Measurements from ENCODE around the gene ACAA1. TPM values are rescaled to one million over a fixed set of nuclear protein-coding genes. Genes with fewer than 3 reads are reported as not detected.

The ACAA1 gene
- polyA plus RNA-seq, 1 of the 3 experiments (the other 2 are of a cell fraction), result 86.4 TPM

DNA sequence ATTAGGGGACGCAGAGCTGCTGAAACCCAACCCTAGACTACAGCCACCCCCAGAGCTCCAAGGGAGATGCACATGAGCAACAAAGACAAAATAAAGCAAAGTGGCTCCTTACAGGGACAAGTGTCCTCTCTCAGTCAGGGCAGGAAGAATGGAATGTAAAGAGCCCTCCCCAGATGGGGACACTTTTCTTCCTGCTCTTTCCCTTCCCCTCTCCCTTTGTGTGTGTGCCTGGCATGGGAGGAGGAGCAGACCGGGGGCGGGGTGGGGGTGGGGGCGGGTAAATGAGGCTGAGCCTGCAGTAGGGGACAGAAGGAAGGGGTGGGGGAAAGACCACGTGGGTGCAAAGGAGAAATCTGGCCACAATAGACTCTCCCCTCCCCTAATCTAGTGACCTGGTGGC, 37.4 kb downstream of the ACAA1 start:
- no peak overlapping the region for H3K9ac ChIP-seq
- no peaks in the 10 kb centered on the region for H3K9me2 ChIP-seq
- peaks cover under 1% of the 10 kb centered on the region; the same call in 1 of the 2 replicates for H3K9me3 ChIP-seq
- H3K4me3 ChIP-seq (ENCODE audit: low read depth in 2 of 2, low read length in 1 of 2), result no peak overlapping the region
- DNase-seq, result no peak
- H3K27me3 ChIP-seq (ENCODE audit: insufficient read depth), result peaks cover 5% of the 10 kb centered on the region; the same call in 1 of the 2 replicates
- WGBS (ENCODE audit: low lambda C conversion rate), result 23% methylated on average over 5 of the region's 5 CpGs
- ChIA-PET POLR2A (no interaction called here), CTCF (no interaction called here)
- no peaks in the 10 kb centered on the region for H3K79me2 ChIP-seq (ENCODE audit: insufficient read depth)
- H2AFZ ChIP-seq (ENCODE audit: low read depth), result no peak overlapping the region
- no peak for TF ChIP-seq TAF1 (IDR thresholded peaks at IDR 0.05; ENCODE audit: borderline replicate concordance, low read depth, low read length)
- TF ChIP-seq, protein P1, sequence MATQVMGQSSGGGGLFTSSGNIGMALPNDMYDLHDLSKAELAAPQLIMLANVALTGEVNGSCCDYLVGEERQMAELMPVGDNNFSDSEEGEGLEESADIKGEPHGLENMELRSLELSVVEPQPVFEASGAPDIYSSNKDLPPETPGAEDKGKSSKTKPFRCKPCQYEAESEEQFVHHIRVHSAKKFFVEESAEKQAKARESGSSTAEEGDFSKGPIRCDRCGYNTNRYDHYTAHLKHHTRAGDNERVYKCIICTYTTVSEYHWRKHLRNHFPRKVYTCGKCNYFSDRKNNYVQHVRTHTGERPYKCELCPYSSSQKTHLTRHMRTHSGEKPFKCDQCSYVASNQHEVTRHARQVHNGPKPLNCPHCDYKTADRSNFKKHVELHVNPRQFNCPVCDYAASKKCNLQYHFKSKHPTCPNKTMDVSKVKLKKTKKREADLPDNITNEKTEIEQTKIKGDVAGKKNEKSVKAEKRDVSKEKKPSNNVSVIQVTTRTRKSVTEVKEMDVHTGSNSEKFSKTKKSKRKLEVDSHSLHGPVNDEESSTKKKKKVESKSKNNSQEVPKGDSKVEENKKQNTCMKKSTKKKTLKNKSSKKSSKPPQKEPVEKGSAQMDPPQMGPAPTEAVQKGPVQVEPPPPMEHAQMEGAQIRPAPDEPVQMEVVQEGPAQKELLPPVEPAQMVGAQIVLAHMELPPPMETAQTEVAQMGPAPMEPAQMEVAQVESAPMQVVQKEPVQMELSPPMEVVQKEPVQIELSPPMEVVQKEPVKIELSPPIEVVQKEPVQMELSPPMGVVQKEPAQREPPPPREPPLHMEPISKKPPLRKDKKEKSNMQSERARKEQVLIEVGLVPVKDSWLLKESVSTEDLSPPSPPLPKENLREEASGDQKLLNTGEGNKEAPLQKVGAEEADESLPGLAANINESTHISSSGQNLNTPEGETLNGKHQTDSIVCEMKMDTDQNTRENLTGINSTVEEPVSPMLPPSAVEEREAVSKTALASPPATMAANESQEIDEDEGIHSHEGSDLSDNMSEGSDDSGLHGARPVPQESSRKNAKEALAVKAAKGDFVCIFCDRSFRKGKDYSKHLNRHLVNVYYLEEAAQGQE (IDR thresholded peaks at IDR 0.05; ENCODE audit: low read depth, low read length), result no peak
- TF ChIP-seq, protein P2, sequence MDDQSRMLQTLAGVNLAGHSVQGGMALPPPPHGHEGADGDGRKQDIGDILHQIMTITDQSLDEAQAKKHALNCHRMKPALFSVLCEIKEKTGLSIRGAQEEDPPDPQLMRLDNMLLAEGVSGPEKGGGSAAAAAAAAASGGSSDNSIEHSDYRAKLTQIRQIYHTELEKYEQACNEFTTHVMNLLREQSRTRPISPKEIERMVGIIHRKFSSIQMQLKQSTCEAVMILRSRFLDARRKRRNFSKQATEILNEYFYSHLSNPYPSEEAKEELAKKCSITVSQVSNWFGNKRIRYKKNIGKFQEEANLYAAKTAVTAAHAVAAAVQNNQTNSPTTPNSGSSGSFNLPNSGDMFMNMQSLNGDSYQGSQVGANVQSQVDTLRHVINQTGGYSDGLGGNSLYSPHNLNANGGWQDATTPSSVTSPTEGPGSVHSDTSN (IDR thresholded peaks at IDR 0.05), result no peak
- no peak for TF ChIP-seq MXI1 (IDR thresholded peaks at IDR 0.05; ENCODE audit: low read depth, low read length)
- no peak for TF ChIP-seq YY1 (IDR thresholded peaks at IDR 0.05; ENCODE audit: low read depth)
- no peak for TF ChIP-seq FOXJ3 (CRISPR knock-in tag; IDR thresholded peaks at IDR 0.05)
- TF ChIP-seq RCOR1 (IDR thresholded peaks at IDR 0.05; ENCODE audit: low read length), result no peak
- TF ChIP-seq MEF2A (IDR thresholded peaks at IDR 0.05; ENCODE audit: borderline replicate concordance, low read depth), result no peak
- TF ChIP-seq FOXM1 (IDR thresholded peaks at IDR 0.05; ENCODE audit: low read depth), result no peak
- no peak for TF ChIP-seq NRF1 (IDR thresholded peaks at IDR 0.05; ENCODE audit: low read depth, low read length)
- no peaks in the 10 kb centered on the region for H4K20me1 ChIP-seq (ENCODE audit: insufficient read depth)
- H3K36me3 ChIP-seq (replicated peaks in 1 of 2; ENCODE audit: control insufficient read depth in 1 of 2, insufficient read depth in 2 of 2, low read length in 1 of 2), result no peaks in the 10 kb centered on the region
- H3F3A ChIP-seq (replicated peaks; ENCODE audit: insufficient read depth), result no peaks in the 10 kb centered on the region
- no peaks in the 10 kb centered on the region; a peak in 1 of 4 replicates for H3K4me1 ChIP-seq (ENCODE audit: control insufficient read depth in 1 of 2, insufficient read depth in 2 of 2, low read depth in 1 of 2, low read length in 1 of 2)
- H3K4me2 ChIP-seq, result no peak overlapping the region
- H3K27ac ChIP-seq (ENCODE audit: low read depth in 2 of 2, low read length in 1 of 2), result no peak overlapping the region

DNA sequence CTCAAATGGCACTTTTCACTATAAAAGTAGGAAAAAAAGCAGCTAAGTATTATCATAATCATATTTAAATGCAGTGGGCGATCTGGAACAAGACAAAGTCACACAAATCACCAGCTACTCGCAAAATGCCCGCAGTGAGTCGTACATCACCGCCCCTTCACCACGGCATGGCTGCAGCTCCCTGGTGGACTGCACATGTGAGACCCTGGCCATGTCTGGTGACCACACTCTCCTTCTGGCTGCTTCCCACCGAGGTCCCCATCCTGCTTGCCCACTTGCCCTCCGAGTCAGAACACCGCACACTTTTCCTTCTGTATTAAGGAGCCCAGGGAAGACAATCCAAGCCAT, 38.6 kb downstream of the ACAA1 start:
- Histone ChIP-seq H4K20me1 (ENCODE audit: insufficient read depth) (no peaks in the 10 kb centered on the region), H3K27me3 (ENCODE audit: insufficient read depth) (peaks cover 13% of the 10 kb centered on the region; the same call in 1 of the 2 replicates), H3K4me1 (ENCODE audit: control insufficient read depth in 1 of 2, insufficient read depth in 2 of 2, low read depth in 1 of 2, low read length in 1 of 2) (no peaks in the 10 kb centered on the region; a peak in 1 of 4 replicates), H3K4me2 (no peak overlapping the region), H3K36me3 (replicated peaks in 1 of 2; ENCODE audit: control insufficient read depth in 1 of 2, insufficient read depth in 2 of 2, low read length in 1 of 2) (no peaks in the 10 kb centered on the region), H3F3A (replicated peaks; ENCODE audit: insufficient read depth) (no peaks in the 10 kb centered on the region), H2AFZ (ENCODE audit: low read depth) (no peak overlapping the region), H3K27ac (ENCODE audit: low read depth in 2 of 2, low read length in 1 of 2) (no peak overlapping the region), H3K9me3 (no peaks in the 10 kb centered on the region), H3K9me2 (no peaks in the 10 kb centered on the region), H3K79me2 (ENCODE audit: insufficient read depth) (no peaks in the 10 kb centered on the region), H3K9ac (no peak overlapping the region), H3K4me3 (ENCODE audit: low read depth in 2 of 2, low read length in 1 of 2) (no peak overlapping the region)
- ChIA-PET CTCF (interaction anchor here (1.0 to 1.2 kb wide), 5 partner anchors 8 to 248 kb away, joined by 3 to 4 read pairs (median 3); partner anchors contain the start of gene XYLB), POLR2A (interaction anchor here (0.8 kb wide), 1 partner anchor 10 kb away, joined by 3 read pairs; no protein-coding TSS in a partner anchor)
- TF ChIP-seq, protein P3, sequence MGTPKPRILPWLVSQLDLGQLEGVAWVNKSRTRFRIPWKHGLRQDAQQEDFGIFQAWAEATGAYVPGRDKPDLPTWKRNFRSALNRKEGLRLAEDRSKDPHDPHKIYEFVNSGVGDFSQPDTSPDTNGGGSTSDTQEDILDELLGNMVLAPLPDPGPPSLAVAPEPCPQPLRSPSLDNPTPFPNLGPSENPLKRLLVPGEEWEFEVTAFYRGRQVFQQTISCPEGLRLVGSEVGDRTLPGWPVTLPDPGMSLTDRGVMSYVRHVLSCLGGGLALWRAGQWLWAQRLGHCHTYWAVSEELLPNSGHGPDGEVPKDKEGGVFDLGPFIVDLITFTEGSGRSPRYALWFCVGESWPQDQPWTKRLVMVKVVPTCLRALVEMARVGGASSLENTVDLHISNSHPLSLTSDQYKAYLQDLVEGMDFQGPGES (IDR thresholded peaks at IDR 0.05; ENCODE audit: low read depth, low read length), result no peak
- no peak for TF ChIP-seq GATA2 (CRISPR knock-in tag; IDR thresholded peaks at IDR 0.05)
- no peak for TF ChIP-seq ELF1 (IDR thresholded peaks at IDR 0.05)
- TF ChIP-seq EZH2phosphoT487 (IDR thresholded peaks at IDR 0.05; ENCODE audit: borderline replicate concordance, low read depth), result no peak
- 78% methylated on average over 9 of the region's 9 CpGs for WGBS (ENCODE audit: low lambda C conversion rate)
- no peak for DNase-seq
